Mucosa of descending colon (tissue), 3 donors: ENCODE results near the gene BNC2. TPM values are rescaled to one million over a fixed set of nuclear protein-coding genes. Genes with fewer than 3 reads are reported as not detected.

Experiments used
- ATAC-seq: fragments of 200-7000 bp; cut with Tn5 transposase; one replicate; pipeline ENCODE4 v1.9.1; 2020; ENCODE audit warnings: mild to moderate bottlenecking, moderate library complexity
- DNase-seq, 3 donors: peaks; one replicate each; pipeline ENCODE4 v3.0.0-alpha.2; 2020
- H3K36me3 ChIP-seq: fragments of 200-600 bp; one replicate; pipeline ENCODE4 v1.8.0; 2021; ENCODE audit warnings: low read depth, mild to moderate bottlenecking
- H3K4me1 ChIP-seq: fragments of 200-600 bp; one replicate; pipeline ENCODE4 v1.8.0; 2021; ENCODE audit warnings: low read depth, mild to moderate bottlenecking
- H3K4me3 ChIP-seq: fragments of 200-600 bp; one replicate; pipeline ENCODE4 v1.8.0; 2021; ENCODE audit warnings: mild to moderate bottlenecking
- H3K9me3 ChIP-seq: fragments of 200-600 bp; one replicate; pipeline ENCODE4 v1.8.0; 2021; ENCODE audit warnings: mild to moderate bottlenecking
- CTCF ChIP-seq: fragments of 200-600 bp; IDR thresholded peaks from one replicate; pipeline ENCODE4 v1.8.0; 2022; ENCODE audit warnings: antibody characterized with exemption, mild to moderate bottlenecking
- intact Hi-C, 2 donors: fragments of 100-400 bp; cut with DNase I in 1 of 2; cut with micrococcal nuclease in 1 of 2; formaldehyde crosslinking; loops; one replicate each; pipeline versions ENCODE4 v1.11.0 to v1.11.1; 2022; cut with DNase I, micrococcal nuclease
- total RNA-seq, 3 donors: library from RNA; stranded (reverse); fragmentation: NEBNext Ultra II Directional in 2 of 3; extraction: Animal tissue kit (Norgen Biotek cat#: 25700) in 2 of 3; gene quantifications; one replicate each; pipeline versions ENCODE4 v1.2.1 to v1.2.4, GENCODE V29; 2021 to 2023
- donor health status: DM: no; HTN: no; CAD: no; lungs with moderate emphysema.
- donor health status: DM: no; HTN: no; CAD: no.
- donor health status: DM: no; HTN: yes; CAD: no.

BNC2 gene
- total RNA-seq, 3 donors from 2014 or later = 8.2 to 192 (median 12.0) TPM

GRCh38 chr9:16594787-16595186 is 275.7 kb downstream of the BNC2 start:
- DNase-seq (no peak), ATAC-seq (no peak)
- Histone ChIP-seq H3K36me3 (no peaks in the 10 kb centered on the region), H3K4me3 (no peak overlapping the region), H3K4me1 (no peaks in the 10 kb centered on the region), H3K9me3 (no peaks in the 10 kb centered on the region)
- TF ChIP-seq CTCF = no peak
- intact Hi-C loops = no loop called here

- no peak for DNase-seq
- no peak for TF ChIP-seq CTCF
- intact Hi-C loops = no loop called here
- Histone ChIP-seq H3K9me3 (no peaks in the 10 kb centered on the region), H3K36me3 (no peaks in the 10 kb centered on the region), H3K4me1 (no peaks in the 10 kb centered on the region), H3K4me3 (no peak overlapping the region)
- ATAC-seq = no peak
Measured at GRCh38 chr9:16593746-16594145, 276.7 kb downstream of the BNC2 start.

- DNase-seq (no peak), ATAC-seq (no peak)
- Histone ChIP-seq H3K36me3 (no peaks in the 10 kb centered on the region), H3K4me3 (no peak overlapping the region), H3K9me3 (no peaks in the 10 kb centered on the region), H3K4me1 (no peaks in the 10 kb centered on the region)
- intact Hi-C loops = no loop called here
- TF ChIP-seq CTCF = no peak
Measured at GRCh38 chr9:16591092-16591491, 279.4 kb downstream of the BNC2 start.

GRCh38 chr9:16585591-16585990 is 284.9 kb downstream of the BNC2 start:
- TF ChIP-seq CTCF = no peak
- Histone ChIP-seq H3K4me3 (no peak overlapping the region), H3K36me3 (no peaks in the 10 kb centered on the region), H3K4me1 (no peaks in the 10 kb centered on the region), H3K9me3 (no peaks in the 10 kb centered on the region)
- no peak for DNase-seq
- ATAC-seq = no peak
- intact Hi-C loops = no loop called here

GRCh38 chr9:16579872-16580432 is 290.5 kb downstream of the BNC2 start:
- Histone ChIP-seq H3K4me3 (no peak overlapping the region), H3K9me3 (no peaks in the 10 kb centered on the region), H3K4me1 (no peaks in the 10 kb centered on the region), H3K36me3 (no peaks in the 10 kb centered on the region)
- ATAC-seq = peak; percentile 95
- no peak for TF ChIP-seq CTCF
- peak in 1 of 3 donors; percentile 41 for DNase-seq
- intact Hi-C loops = no loop called here

GRCh38 chr9:16575986-16576245 is 294.6 kb downstream of the BNC2 start:
- ATAC-seq = no peak
- no peak overlapping the region for H3K4me3 ChIP-seq
- no peaks in the 10 kb centered on the region for H3K9me3 ChIP-seq
- intact Hi-C loops = no loop called here
- no peaks in the 10 kb centered on the region for H3K36me3 ChIP-seq
- no peak for TF ChIP-seq CTCF
- H3K4me1 ChIP-seq = peaks cover 13% of the 10 kb centered on the region
- no peak for DNase-seq
